RWPE2 (cell line): ENCODE measurements around the gene USF1.
A peak's percentile ranks its signal among the peaks of the same experiment; 100 is the strongest.

ENCODE experiments used
- ATAC-seq: fragments of 200-7000 bp; cut with Tn5 transposase; 3 replicates; pipeline ENCODE4 v1.9.1; 2021; ENCODE audit warnings: low read depth
- DNase-seq: peaks from one replicate; pipeline ENCODE4 v3.0.0-alpha.2; 2020; ENCODE audit warnings: low spot score
- H3K27ac ChIP-seq: fragments of 450-650 bp; 2 replicates; pipeline ENCODE4 v1.5.1; 2017; ENCODE audit warnings: mild to moderate bottlenecking; ENCODE audit not compliant: poor library complexity, severe bottlenecking
- H3K27me3 ChIP-seq: fragments of 250-450 bp; sonication (Bioruptor Pico); 2 replicates; pipeline ENCODE4 v1.5.1; 2021; ENCODE audit warnings: mild to moderate bottlenecking, moderate library complexity; ENCODE audit not compliant: insufficient read depth, poor library complexity, severe bottlenecking
- H3K36me3 ChIP-seq: fragments of 250-450 bp; sonication (Bioruptor Pico); 2 replicates; pipeline ENCODE4 v1.5.1; 2020; ENCODE audit warnings: low read depth, mild to moderate bottlenecking, moderate library complexity
- H3K4me1 ChIP-seq: fragments of 250-450 bp; sonication (Bioruptor Pico); 2 replicates; pipeline ENCODE4 v1.5.1; 2021; ENCODE audit warnings: mild to moderate bottlenecking, moderate library complexity; ENCODE audit not compliant: insufficient read depth, poor library complexity, severe bottlenecking
- H3K4me3 ChIP-seq: fragments of 250-450 bp; sonication (Bioruptor Pico); 2 replicates; pipeline ENCODE4 v1.5.1; 2021; ENCODE audit warnings: mild to moderate bottlenecking, moderate library complexity; ENCODE audit not compliant: severe bottlenecking
- H3K9me3 ChIP-seq: fragments of 250-450 bp; sonication (Bioruptor Pico); 2 replicates; pipeline ENCODE4 v1.5.1; 2021; ENCODE audit warnings: mild to moderate bottlenecking, moderate library complexity; ENCODE audit not compliant: severe bottlenecking
- CTCF ChIP-seq: fragments of 450-650 bp; IDR thresholded peaks from one replicate; pipeline ENCODE4 v1.5.1; 2017; ENCODE audit warnings: mild to moderate bottlenecking, moderate library complexity; ENCODE audit not compliant: poor library complexity, severe bottlenecking

Gene USF1

DNA sequence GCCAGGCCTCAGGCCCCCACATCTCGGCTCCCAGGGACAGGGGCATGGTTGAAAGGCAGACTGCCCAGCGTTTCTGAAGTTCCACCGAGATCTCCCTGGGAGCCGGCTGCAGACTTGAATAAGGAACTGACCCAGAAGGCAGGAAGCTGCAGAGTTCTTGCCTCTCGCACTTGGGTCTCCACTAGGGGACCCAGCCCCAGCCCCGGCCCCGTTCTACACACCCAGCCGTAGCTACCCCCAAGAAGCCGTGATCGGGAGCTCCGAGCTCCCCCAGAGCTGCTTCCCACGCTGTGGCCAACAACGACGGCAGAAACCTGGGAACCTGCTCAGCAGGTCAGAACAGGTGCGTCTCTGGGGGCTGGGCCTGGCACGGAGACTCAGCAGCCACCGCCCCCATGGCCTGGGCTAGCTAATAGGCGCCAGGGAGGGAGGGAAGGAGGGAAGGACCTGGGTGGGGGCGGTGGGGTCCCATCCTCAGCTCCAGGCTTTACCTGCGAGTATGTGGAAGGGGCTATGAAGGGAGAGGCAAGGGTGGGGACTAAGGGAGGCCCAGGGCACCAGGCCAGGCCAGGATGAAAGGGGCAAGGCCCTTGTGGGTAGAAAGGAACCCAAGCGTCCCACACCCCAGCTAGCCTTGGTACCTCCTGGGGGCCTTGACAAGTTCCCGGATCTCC, 43.6 kb upstream of the USF1 start, which contains the start of gene NECTIN4:
TSS of gene NECTIN4 (minus strand) at position 308 of the 674 bp plus-strand sequence. CDS start at position 46, 262 bp downstream.
- Histone ChIP-seq H3K4me3 (no peak within 1 kb of the TSS), H3K27me3 (no peaks in the 10 kb centered on the region), H3K9me3 (no peaks in the 10 kb centered on the region), H3K36me3 (no peaks in the 10 kb centered on the region), H3K4me1 (peaks cover 35% of the 10 kb centered on the region), H3K27ac (no peak within 1 kb of the TSS)
- no peak for TF ChIP-seq CTCF
- DNase-seq (no peak), ATAC-seq (peak; percentile 30; the same call in 1 of the 3 replicates)

DNA sequence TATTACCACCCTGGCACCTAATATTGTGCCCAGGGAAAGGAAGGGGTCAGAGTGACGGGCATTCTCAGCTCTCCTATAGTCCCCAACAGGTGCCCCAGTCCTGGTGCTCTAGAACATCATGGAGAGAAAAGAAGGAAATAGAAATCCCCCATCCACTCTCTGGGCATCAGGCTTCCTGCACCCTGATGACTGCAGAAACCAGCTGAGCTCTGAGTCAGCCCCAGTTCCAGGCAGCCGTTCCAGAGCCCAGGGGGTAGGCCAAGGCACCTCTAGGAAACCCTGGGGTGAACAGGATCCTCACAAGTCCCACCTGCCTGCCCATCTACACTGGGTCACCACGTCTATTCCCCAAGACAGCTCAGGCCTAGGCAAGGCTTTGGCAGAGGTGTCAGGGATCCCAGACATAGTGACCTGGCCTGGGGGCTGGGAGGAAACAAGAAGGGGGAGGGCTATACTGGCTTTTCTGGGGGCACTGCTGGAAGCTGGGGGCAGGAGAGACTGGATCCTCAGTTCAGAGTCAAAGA, 42.9 kb upstream of the USF1 start:
- Histone ChIP-seq H3K4me1 (peaks cover 43% of the 10 kb centered on the region), H3K27me3 (no peaks in the 10 kb centered on the region), H3K36me3 (no peaks in the 10 kb centered on the region), H3K9me3 (no peaks in the 10 kb centered on the region), H3K27ac (no peak overlapping the region), H3K4me3 (no peak overlapping the region)
- ATAC-seq (peak; percentile 68), DNase-seq (no peak)
- TF ChIP-seq CTCF = no peak

DNA sequence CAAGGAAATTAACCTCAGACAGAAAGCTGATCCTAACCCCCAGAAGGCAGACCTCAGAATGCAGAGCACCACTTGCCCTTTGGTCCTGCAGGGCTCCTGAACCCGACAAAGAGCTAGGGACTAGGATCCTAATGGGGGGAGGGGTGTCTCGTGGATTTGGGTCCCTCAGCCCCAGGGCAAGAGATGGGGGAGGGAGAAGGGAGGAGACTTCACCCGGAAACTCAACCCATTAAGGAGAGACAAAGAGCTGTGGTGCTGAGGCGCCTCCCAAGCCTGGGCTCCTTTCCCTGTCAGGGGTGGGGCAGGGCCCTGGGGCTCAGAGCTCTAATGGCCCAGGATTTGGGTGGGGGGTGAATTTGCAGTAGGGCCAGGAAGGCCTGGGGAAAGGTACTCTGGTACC, 40.7 kb upstream of the USF1 start:
- H3K4me3 ChIP-seq = no peak overlapping the region
- H3K9me3 ChIP-seq = no peaks in the 10 kb centered on the region
- peaks cover 41% of the 10 kb centered on the region for H3K4me1 ChIP-seq
- no peak for TF ChIP-seq CTCF
- no peaks in the 10 kb centered on the region for H3K27me3 ChIP-seq
- no peak for DNase-seq
- no peaks in the 10 kb centered on the region for H3K36me3 ChIP-seq
- no peak overlapping the region for H3K27ac ChIP-seq
- no peak for ATAC-seq

DNA sequence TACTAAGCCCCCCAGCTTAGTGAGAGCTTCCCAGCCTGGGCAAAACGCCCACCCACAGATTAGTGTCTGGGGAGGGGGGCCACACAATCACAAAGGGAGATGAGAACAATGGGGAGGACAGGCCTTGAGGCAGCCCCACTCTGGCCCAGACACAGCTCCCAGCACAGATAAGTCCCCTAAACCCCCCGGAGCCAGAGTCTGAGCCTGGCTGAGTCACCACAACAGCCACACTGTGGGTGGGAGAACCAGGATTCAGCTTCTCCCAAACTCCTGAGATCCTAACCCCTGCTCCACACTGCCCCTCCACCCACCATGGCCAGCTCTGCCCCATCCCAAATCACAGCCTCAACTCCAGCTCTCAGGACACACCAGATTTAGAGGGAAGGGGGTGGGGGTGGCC, 39.4 kb upstream of the USF1 start:
- H3K27me3 ChIP-seq = no peaks in the 10 kb centered on the region
- no peak for DNase-seq
- H3K27ac ChIP-seq = no peak overlapping the region
- no peaks in the 10 kb centered on the region for H3K9me3 ChIP-seq
- no peak for ATAC-seq
- H3K4me1 ChIP-seq = peaks cover 52% of the 10 kb centered on the region
- no peak for TF ChIP-seq CTCF
- H3K4me3 ChIP-seq = no peak overlapping the region
- H3K36me3 ChIP-seq = no peaks in the 10 kb centered on the region

- no peak for DNase-seq
- Histone ChIP-seq H3K27ac (peak overlapping the region; percentile 69), H3K4me1 (peaks cover 52% of the 10 kb centered on the region), H3K4me3 (no peak overlapping the region), H3K9me3 (no peaks in the 10 kb centered on the region), H3K27me3 (no peaks in the 10 kb centered on the region), H3K36me3 (no peaks in the 10 kb centered on the region)
- no peak for ATAC-seq
- TF ChIP-seq CTCF = no peak
Observed at GRCh38 chr1:161084597-161084988, 38.8 kb upstream of the USF1 start.
